Measurements from ENCODE around the gene SECTM1.
A peak's percentile ranks its signal among the peaks of the same experiment; 100 is the strongest.

SECTM1 gene

GRCh38 chr17:82296511-82297279, 36.9 kb downstream of the SECTM1 start:
- in situ Hi-C loops (cut with HindIII; ENCODE audit: low sequenced_read_pairs) = no loop called here
- TF ChIP-seq CTCF (IDR thresholded peaks at IDR 0.05; ENCODE audit: low read depth, low read length, missing control alignments) = no peak
- DNase-seq (ENCODE audit: low read depth) = no peak
- H3K4me3 ChIP-seq (ENCODE audit: low read depth, low read length) = peak overlapping the region; percentile 34

- in situ Hi-C loops (cut with HindIII; ENCODE audit: low sequenced_read_pairs) = no loop called here
- DNase-seq (ENCODE audit: low read depth) = no peak
- no peak overlapping the region for H3K4me3 ChIP-seq (ENCODE audit: low read depth, low read length)
- no peak for TF ChIP-seq CTCF (IDR thresholded peaks at IDR 0.05; ENCODE audit: low read depth, low read length, missing control alignments)
Observed at GRCh38 chr17:82295472-82295814, 38.1 kb downstream of the SECTM1 start.

- H3K4me3 ChIP-seq (ENCODE audit: low read depth, low read length) = peak overlapping the region; percentile 38
- TF ChIP-seq CTCF (IDR thresholded peaks at IDR 0.05; ENCODE audit: low read depth, low read length, missing control alignments) = no peak
- DNase-seq (ENCODE audit: low read depth) = no peak
- in situ Hi-C loops (cut with HindIII; ENCODE audit: low sequenced_read_pairs) = no loop called here
Observed at GRCh38 chr17:82294064-82294773, 39.3 kb downstream of the SECTM1 start.

DNA sequence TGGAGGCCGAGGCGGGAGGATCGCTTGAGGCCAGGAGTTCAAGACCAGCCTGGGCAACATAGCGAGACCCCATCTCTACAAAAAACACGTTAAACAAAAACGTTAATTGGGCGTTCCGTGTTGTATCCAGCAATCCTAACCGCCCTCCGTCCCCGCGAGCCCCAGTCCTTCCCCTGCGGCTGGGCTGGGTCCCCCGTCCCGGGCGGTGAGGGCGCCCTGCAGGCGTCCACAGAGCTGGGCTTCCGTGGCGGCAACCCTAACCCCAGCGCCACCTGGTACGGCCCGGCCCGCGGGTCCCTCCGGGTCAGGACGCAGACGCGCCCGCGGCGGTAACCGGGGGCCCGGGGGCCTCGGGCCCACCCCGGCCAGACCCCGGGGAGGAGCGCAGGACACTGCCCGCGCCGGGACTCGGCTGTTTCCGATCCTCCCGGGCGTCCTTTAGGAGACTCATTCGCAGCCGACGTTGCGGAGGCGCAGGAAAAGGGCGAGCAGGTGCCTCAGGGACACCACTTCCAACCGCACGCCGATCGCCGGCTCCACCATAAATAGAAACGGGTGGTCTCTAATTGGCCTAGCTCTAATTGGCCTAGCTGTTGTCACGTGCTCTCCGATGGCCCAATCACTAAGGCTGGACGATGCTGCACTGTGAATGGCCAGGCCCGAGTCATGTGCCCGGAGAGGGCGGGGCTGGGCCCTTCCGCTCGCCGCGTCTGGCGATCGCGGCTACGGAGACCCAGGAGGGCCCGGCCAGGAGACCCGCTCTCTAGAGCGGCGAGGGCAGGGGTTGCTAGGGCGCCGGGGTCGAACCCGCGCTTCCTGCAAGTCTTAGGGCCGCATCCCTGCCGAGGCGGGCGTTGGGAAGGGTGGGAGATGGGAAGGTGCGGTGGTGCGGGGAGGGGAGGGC, 41.1 kb downstream of the SECTM1 start:
- in situ Hi-C loops (cut with HindIII; ENCODE audit: low sequenced_read_pairs) = no loop called here
- DNase-seq (ENCODE audit: low read depth) = peak; percentile 96
- H3K4me3 ChIP-seq (ENCODE audit: low read depth, low read length) = peak overlapping the region; percentile 74
- no peak for TF ChIP-seq CTCF (IDR thresholded peaks at IDR 0.05; ENCODE audit: low read depth, low read length, missing control alignments)

- H3K4me3 ChIP-seq (ENCODE audit: low read depth, low read length) = peak overlapping the region; percentile 74
- in situ Hi-C loops (cut with HindIII; ENCODE audit: low sequenced_read_pairs) = no loop called here
- TF ChIP-seq CTCF (IDR thresholded peaks at IDR 0.05; ENCODE audit: low read depth, low read length, missing control alignments) = no peak
- DNase-seq (ENCODE audit: low read depth) = no peak
Observed at GRCh38 chr17:82291582-82292250, 41.9 kb downstream of the SECTM1 start.
